NCI-H510A (cell line): Measurements from ENCODE around the gene NUP210.
A peak's percentile ranks its signal among the peaks of the same experiment; 100 is the strongest.
"Not testable (repeated sequence)": the region's sequence is repeated elsewhere in the genome, so short reads cannot be mapped to it uniquely, and the experiment has no call there.

Source experiments
- DNase-seq: peaks from one replicate; lab custom pipeline; 2025; lab: John Stamatoyannopoulos, UW

NUP210 gene

GRCh38 chr3:13420045-13420830, at the start of gene NUP210:
TSS of gene NUP210 (minus strand) at chr3:13420322. CDS start at chr3:13420226, 96 bp downstream.
- peak; percentile 72 for DNase-seq

GRCh38 chr3:13466781-13467180, 46.7 kb upstream of the NUP210 start:
- no peak for DNase-seq

- no peak for DNase-seq
These were observed 45.2 kb upstream of the NUP210 start for GRCh38 chr3:13465236-13465873.

GRCh38 chr3:13463618-13464400, 43.7 kb upstream of the NUP210 start:
- DNase-seq, result no peak

- DNase-seq, result no peak
These were observed 42.7 kb upstream of the NUP210 start for GRCh38 chr3:13462822-13463221.

- no peak for DNase-seq
These were observed 42.1 kb upstream of the NUP210 start for GRCh38 chr3:13462125-13462629.

- DNase-seq, result peak; percentile 70
These were observed 41.3 kb upstream of the NUP210 start for GRCh38 chr3:13461169-13462124.

GRCh38 chr3:13460341-13460736, 40.2 kb upstream of the NUP210 start:
- DNase-seq, result no peak

- no peak for DNase-seq
These were observed 39.7 kb upstream of the NUP210 start for GRCh38 chr3:13459605-13460340.

GRCh38 chr3:13457593-13457992, 37.5 kb upstream of the NUP210 start:
- DNase-seq, result no peak

GRCh38 chr3:13455644-13456043, 35.5 kb upstream of the NUP210 start:
- DNase-seq, result no peak

- DNase-seq, result peak; percentile 26
These were observed 32.6 kb upstream of the NUP210 start for GRCh38 chr3:13452490-13453335.

GRCh38 chr3:13451301-13451673, 31.2 kb upstream of the NUP210 start:
- peak; percentile 45 for DNase-seq

GRCh38 chr3:13442882-13443281, 22.8 kb upstream of the NUP210 start:
- not testable (repeated sequence) for DNase-seq

- DNase-seq, result no peak
These were observed 20.2 kb upstream of the NUP210 start for GRCh38 chr3:13440204-13440817.

- DNase-seq, result not testable (repeated sequence)
These were observed 16.1 kb upstream of the NUP210 start for GRCh38 chr3:13436213-13436612.

- DNase-seq, result no peak
These were observed 13.8 kb upstream of the NUP210 start for GRCh38 chr3:13433912-13434311.

- no peak for DNase-seq
These were observed 12.0 kb upstream of the NUP210 start for GRCh38 chr3:13432093-13432492.

- not testable (repeated sequence) for DNase-seq
These were observed 10.3 kb upstream of the NUP210 start for GRCh38 chr3:13430411-13430875.
